ENCODE measurements around the gene DUOXA1.

- TF ChIP-seq POLR2AphosphoS5 (IDR thresholded peaks at IDR 0.05; ENCODE audit: low read depth, low read length) (no peak), TAF1 (IDR thresholded peaks at IDR 0.05; ENCODE audit: borderline replicate concordance, insufficient read depth, low read length) (no peak), FOXP2 (optimal IDR thresholded peaks at IDR 0.05; ENCODE audit: borderline replicate concordance, extremely low read depth, extremely low read length, insufficient read depth) (no peak)
Observed at GRCh38 chr15:45141386-45141785, 11.7 kb upstream of the DUOXA1 start.
